ENCODE data around the gene POC1B. TPM values are rescaled to one million over a fixed set of nuclear protein-coding genes. Genes with fewer than 3 reads are reported as not detected.

The POC1B gene
- total RNA-seq, 4 donors from 2014 or later = 17.9 to 34.8 (median 23.6) TPM

- no peak for DNase-seq (ENCODE audit: low spot score)
- ATAC-seq (ENCODE audit: low FRiP score) = no peak
- no peak for TF ChIP-seq CTCF (IDR thresholded peaks at IDR 0.05)
Measured at GRCh38 chr12:89499857-89500256, 26.0 kb downstream of the POC1B start.

- no peak for DNase-seq (ENCODE audit: low spot score)
- TF ChIP-seq CTCF (IDR thresholded peaks at IDR 0.05) = no peak
Measured at GRCh38 chr12:89497467-89497866, 28.4 kb downstream of the POC1B start.

GRCh38 chr12:89497005-89497404, 28.8 kb downstream of the POC1B start:
- DNase-seq (ENCODE audit: low spot score) = no peak

More at GRCh38 chr12:89497467-89497866, 28.4 kb downstream of the POC1B start:
- no peak for ATAC-seq (ENCODE audit: low FRiP score)

GRCh38 chr12:89494411-89495231, 31.2 kb downstream of the POC1B start:
- ATAC-seq (ENCODE audit: low FRiP score) (no peak), DNase-seq (ENCODE audit: low spot score) (no peak)
- no peak for TF ChIP-seq CTCF (IDR thresholded peaks at IDR 0.05)

More at GRCh38 chr12:89497005-89497404, 28.8 kb downstream of the POC1B start:
- ATAC-seq (ENCODE audit: low FRiP score) = no peak
- TF ChIP-seq CTCF (IDR thresholded peaks at IDR 0.05) = no peak

- no peak for TF ChIP-seq CTCF (IDR thresholded peaks at IDR 0.05)
- no peak for DNase-seq (ENCODE audit: low spot score)
- ATAC-seq (ENCODE audit: low FRiP score) = no peak
Measured at GRCh38 chr12:89493670-89494302, 32.1 kb downstream of the POC1B start.

GRCh38 chr12:89492883-89493282, 33.0 kb downstream of the POC1B start:
- no peak for DNase-seq (ENCODE audit: low spot score)
- TF ChIP-seq CTCF (IDR thresholded peaks at IDR 0.05) = no peak
- ATAC-seq (ENCODE audit: low FRiP score) = no peak
